HTR-8/SVneo (cell line): Measurements from ENCODE around the gene TAF4.

Experiments
- DNase-seq: peaks from one replicate; pipeline ENCODE4 v3.0.0; 2011; ENCODE audit warnings: low spot score, mixed read lengths; ENCODE audit not compliant: insufficient read length
- FAIRE-seq: peaks from 2 replicates; lab custom pipeline; 2011; peaks lifted over from hg19 to GRCh38; lab: Jason Lieb, UNC

Gene TAF4

DNA sequence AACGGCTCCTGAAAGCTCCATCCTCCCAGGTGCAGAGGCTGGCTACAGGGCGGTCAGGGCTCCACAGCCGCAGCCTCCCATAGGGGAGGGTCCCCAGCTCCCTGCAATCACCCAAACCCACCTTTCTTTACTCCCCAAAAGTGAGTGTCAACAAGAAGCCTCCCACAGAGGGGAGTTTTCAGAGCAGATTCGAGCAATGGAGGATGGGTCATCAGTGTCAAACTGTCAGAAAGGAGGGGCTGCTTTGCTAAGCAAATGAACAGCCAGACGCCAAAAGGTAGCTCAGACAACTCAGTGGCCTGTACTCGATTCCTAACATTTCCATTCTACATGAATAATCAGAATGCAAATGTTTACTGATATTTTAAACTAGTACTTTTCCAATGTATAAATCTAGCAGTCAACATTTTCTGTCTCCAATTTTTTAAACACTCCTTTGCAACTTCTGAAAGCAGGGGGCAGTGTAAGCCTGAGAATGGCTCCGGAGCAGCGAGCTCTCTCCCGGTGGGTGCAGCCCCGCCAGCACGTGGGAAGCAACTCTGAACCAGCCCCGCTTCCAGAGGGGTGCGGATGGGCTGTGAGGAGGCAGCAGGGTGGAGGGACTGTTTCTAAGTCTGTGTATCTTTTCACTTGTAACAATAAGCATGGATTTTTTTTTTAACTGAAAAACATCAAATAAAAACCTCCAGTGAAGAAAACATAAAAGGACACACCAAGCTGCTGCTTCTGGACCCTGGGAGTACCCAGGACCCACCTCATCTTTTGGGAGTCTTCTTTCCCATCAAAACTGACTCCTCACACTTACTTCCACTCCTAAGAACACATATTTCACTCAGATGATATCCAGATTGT, 54.9 kb downstream of the TAF4 start:
- DNase-seq (peak; percentile 94), FAIRE-seq (peak; percentile 95)

DNA sequence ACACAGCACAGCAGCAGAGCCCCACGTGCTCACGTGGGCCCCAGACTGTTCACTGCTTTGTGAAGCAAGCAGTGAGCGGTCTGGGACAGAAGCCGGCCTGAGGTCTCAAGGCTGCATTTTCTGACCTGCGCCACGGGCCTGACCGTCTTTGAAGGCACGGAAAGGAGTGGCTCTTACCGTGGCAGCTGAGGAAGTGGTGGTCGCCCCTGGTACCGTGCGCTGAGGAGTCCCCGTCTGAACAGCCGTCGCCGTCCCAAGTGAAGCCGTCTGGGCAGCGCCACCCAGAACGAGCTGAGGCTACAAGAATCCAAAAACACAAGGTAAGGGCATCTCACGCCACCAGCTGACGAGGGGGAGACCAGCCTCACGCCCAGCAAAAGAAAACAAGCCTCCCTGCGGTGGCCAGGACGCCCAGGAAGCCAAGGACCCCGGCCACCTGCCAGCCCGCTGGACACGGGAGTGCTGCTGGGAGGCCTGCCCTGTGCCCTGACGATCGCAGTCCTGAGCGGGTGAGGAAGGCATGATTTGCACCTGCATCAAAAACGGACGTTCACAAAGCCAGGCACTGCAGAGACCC, 55.7 kb downstream of the TAF4 start:
- DNase-seq (no peak), FAIRE-seq (no peak)

DNA sequence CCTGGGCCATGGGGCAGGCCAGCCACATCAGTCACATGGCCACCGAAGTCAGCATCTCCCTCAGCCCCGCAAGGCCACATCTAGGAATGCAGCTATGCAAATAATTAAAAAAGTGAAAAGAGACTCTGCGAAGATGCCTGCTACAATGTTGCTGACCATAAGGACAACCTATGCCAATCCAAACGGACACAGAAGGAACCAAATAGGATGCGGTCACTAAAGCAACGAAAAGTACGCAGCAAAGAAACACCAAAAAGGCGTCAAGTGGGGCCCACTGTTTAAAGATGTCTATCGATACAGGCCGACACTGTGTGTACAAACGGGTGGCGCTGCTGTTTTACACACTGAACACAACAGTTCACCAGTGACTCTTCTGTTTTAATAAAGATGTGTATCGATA, 56.4 kb downstream of the TAF4 start:
- DNase-seq (no peak), FAIRE-seq (peak; percentile 91)

DNA sequence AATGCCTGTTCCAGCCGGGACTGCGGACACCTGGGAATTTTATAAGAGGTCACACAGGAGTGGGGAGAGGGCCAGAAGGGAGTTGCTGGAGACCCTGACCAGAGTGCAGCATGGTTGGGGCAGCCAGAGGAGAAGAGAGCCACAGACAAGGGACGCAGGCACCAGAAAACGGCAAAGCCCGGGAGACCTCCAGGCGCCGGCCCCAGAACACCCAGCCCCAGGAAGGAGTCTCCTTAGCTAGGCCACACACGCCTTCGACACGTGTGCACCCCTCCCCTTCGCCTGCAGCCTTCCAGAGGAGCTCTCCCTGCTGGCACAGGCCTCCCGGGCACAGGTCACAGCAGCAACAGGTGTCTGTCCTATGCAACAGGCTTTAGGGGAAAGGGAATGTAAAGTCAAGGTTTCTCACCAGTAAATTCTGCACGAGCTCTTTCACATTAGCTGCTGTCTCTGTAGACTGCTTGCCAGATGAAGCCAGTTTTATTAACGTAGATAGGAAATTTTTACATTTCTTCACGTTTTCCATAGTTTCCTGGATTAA, 57.0 kb downstream of the TAF4 start:
- peak; percentile 66 for FAIRE-seq
- no peak for DNase-seq

DNA sequence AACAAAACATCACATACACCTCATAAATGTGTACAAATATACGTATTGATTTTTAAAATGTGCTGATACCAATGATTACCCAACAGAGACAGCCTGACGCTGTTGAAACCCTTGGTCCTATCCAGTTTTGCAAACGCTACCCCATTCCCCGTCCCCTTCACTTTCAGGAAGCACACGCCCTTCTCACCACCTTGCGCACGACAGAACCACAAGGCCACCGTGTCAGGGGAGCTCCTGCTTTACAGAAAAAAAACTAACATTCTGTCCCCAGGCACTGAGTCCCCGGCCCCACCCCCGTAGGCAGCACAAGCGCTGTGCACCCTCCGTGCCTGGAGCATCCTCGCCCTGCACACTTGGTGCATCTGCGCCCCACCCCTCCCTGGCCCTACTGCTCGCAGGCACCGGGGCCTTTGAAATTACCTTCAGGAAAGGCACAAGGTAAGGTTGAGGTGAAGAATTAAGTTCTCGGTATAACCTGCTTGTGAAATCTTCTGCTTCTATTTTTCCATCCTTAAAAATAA, 58.5 kb downstream of the TAF4 start:
- DNase-seq (no peak), FAIRE-seq (peak; percentile 23)

DNA sequence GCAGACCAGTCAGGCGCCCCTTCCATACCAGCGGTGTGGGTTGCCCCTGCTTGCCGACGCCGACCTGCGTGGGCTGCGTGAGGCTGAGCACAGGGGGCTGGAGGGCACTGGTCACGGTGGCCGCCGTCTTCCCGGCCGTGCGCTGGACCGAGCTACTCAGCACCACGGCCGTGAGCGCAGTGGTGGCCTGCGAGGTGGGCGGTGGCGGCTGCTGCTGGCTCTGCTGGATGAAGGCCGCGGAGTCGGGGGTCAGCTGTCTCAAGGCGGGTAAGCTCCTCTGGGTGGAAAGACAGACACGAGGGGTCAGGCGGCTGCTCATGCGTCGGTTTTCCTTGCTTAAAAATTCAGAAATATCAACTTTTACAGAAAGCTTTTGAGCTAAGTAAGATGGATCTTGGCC, 59.2 kb downstream of the TAF4 start:
- DNase-seq, result no peak
- peak; percentile 48 for FAIRE-seq

DNA sequence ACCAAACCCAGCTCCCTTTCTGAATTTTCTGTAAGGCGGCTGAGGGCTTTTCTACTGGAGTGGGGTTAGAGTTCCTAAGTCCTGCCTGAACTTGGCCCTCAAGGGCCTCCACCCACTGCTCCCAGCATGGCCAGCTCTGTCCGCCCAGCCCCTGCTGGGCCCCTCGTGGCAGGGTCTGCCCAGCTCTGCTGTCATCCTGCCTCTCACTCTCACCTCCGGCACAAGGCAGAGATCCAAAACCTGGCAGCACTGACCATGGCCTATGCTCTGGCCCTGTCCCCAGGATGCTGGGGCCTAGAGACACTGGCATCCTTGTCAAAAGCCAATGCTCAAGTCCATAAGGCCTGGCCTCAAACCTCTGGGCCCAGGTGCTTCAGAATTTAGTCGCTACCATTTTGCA, 61.1 kb downstream of the TAF4 start:
- FAIRE-seq (no peak), DNase-seq (no peak)

DNA sequence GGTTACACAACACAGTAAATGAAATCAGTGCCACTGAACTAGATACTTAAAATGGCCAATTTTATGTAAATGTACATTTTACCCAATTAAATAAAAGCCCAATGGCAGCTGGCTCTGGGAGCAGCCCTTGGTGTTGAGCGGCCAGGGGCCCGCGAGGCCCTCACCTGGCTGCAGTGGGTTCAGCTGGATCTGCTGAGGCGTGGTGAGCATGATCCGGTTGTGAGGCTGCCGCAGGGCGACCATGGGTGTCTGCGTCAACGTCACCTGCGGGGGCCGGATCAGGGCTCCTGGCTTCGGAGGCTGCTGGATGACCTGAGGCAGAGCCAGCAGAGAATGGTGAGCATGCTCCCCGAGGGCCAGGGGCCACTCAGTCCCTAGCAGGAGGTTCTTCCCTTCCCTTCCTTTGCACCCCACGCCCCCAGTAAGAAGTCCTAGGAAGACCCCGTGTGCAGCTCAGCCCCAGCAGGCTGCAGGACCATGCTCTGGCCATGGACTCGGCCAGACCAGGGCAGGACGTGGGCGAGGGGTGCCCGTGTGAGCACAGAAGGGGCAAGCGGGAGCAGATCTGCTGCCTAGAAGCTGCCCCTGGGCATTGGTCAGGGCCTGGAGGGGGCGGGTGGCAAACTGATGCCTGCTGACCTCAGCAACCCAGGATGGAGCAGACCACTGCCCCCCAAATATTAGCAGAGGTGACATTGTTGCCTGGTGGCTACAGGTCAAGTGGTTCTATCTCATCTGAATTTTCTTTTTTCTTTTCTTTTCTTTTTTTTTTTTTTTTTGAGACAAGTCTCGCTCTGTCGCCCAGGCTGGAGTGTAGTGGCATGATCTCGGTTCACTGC, 61.9 kb downstream of the TAF4 start:
- FAIRE-seq (peak; percentile 60), DNase-seq (no peak)

DNA sequence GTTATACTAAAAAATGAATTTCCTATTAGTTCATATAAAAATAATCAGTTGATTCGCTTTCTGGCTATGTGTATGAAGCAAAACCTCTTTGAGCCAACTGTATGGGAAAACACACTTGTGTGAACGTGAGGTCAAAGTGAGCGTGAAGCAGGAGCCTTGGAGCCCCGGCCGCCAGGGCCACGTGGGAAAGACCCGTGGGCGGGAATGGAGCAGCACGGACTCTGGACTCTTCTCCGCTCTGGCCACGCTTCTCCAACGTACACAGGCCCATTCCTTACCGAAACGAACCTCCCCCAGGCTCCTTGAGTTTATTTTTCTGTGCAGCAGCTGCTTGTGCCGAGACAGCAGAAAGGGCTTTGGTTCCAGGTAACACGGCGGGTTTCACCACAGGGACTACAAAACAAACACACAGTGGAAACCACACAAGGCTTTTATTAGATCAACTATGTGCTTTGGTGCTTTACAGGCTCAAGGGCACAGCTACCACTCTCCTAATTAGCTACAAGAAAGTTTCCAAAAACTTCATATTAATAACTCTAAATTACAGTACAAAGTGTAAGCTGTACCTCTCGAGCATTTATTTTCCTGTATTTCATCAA, 62.7 kb downstream of the TAF4 start:
- peak; percentile 82 for FAIRE-seq
- no peak for DNase-seq

DNA sequence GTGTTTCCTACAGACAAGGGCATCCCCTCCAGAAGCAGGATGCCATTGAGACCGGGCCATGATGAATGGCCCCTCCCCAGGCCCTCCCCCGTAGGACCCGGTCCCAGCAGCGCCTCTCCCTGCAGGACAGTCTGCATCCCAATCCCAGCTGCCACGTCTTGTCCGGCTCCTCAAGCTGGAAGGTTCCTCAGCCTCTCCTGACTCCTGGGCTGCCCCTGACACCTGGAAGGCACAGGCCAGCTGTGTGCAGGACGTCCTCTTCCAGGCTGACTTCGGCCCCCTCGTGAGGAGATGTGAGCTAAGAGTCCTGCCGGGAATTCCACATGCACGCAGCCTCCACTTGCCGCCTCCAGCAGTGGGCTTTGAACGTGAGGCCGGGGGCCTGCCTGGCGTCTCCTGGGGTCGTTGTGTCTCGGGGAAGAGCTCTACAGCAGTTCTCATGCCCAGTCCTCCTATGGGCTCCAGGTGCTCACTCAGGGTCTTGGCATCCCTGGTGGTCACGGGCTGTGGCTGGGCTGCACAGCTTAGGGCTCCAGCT, 64.4 kb downstream of the TAF4 start:
- no peak for FAIRE-seq

DNA sequence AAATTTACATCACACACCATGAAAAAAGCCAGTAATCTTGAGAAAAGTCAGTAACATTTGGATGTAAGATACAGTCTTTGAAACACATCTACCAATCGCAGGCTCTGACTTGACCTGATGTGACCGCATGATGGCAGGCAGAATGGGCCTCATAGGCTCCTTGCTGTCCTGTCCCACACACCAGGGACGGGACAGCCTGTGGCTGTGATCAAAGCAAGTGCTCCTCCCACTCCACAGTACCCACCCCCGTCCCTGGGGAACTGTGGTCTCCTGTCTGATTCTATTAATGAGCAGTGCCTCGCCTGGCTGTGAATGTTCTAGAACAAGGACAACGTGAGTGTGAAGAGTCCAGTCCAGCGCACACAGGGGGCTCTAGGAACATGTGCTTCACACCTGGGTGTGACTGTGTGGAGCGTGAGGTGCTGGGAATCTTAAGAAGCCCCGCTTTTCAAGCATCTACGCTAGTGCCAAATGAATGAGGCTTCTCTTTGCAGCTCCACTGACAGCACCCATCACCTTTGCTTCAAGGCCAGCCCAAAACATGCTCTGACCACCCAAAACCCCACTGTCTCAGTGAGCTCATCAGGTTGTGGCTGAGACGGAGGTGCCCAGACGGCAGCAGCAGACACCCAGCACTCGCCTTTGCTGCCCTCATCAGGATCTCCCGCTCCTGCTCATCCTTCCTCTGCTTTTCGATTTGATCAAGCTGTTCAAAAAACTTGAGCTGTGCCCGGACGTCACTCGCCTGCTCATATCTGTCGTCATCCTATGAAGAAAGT, 67.1 kb downstream of the TAF4 start:
- FAIRE-seq (peak; percentile 77), DNase-seq (no peak)

More for the DNA sequence above, 64.4 kb downstream of the TAF4 start:
- no peak for DNase-seq

DNA sequence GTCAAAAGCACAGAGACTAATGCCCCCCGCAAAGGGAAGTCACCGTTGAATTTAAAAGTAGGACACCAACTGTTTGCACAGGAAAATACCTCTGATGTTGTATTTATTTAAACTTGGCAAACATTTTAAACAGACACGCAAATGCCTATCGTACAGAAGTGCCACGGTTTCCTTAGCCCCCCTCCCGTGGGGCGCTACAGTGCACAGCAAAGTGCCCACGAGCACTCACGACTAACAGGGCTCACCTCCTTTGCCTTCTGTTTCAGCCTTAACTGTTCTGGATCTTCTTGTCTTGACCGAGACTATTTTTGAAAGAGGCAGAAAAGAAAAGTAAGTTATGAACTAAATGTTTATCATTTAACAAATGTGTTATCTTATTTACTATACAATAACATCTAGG, 67.8 kb downstream of the TAF4 start:
- FAIRE-seq (no peak), DNase-seq (no peak)

DNA sequence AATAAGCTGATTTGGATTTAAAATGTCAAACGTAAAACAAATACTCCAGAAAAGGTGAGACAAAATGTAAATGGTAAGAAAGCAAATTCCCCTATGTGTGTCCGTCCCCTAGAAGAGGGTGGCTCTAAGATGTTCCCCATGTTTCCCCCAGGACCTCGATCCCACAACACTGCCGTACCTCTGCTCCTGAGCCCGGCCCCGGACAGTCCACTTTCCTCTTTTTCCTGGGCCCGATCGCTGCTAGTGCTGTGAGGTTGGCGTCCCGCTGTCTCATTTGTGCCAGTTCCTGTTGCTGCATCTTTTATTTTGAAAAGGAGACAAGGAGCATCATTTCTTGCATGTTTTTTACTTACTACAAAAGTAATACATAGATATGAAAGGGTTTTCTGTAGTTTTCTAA, 68.3 kb downstream of the TAF4 start:
- DNase-seq (no peak), FAIRE-seq (no peak)

DNA sequence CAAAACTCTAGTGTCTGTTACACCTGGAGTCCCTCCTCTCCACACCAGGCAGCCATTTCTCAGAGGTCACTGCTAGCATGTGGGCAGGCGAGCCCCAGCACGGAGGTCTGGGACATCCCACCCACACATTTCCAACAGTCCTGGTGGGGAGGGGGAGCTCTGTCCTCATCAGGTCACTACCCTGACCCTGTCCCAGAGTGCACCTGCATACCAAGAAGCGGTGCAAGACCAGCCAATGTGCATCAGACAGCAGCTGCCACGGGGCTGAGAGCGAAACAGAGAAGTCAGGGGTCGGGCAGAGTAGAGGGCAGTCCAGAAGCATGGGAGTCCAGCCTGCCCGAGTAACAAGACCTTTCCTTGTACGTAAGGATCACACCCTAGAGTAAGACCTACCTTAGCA, 71.1 kb downstream of the TAF4 start:
- DNase-seq, result no peak
- peak; percentile 75 for FAIRE-seq

DNA sequence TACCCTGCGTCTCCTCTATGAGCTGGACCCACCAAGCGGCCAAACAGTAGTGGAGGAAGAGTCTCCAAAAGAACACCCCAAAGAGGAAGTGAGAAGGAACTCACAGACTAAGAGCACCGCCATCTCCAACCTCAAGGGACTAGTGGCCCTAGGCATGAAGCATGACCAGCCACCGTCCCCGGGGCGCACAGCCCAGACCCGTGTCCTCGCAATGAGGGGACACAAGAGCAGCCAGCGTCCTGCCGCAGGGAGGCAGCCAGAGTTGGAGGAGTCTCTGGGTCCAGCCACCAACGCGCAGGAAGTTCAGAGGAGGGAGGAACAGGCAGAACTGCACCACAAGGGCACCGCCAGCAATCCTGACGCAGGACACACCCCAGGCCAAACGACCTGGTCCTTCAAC, 72.6 kb downstream of the TAF4 start:
- DNase-seq (no peak), FAIRE-seq (peak; percentile 76)

DNA sequence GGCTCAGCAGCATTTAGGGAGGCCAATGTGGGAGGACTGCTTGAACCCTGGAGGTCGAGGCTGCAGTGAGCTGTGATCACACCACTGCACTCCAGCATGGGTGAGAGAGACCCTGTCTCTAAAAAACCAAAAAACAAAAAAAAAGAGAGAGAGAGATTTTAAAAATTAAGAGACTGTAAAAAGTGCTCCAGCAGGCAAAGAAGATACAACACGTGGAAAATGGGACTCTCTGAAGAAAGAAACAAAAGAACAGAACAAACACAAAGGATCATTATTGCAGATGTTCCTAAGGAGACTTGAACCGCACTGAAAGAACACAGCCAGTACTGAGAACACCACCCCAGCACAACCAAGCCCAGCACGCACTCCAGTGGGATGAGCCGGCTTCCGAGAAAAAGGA, 74.2 kb downstream of the TAF4 start:
- FAIRE-seq (peak; percentile 9), DNase-seq (no peak)

DNA sequence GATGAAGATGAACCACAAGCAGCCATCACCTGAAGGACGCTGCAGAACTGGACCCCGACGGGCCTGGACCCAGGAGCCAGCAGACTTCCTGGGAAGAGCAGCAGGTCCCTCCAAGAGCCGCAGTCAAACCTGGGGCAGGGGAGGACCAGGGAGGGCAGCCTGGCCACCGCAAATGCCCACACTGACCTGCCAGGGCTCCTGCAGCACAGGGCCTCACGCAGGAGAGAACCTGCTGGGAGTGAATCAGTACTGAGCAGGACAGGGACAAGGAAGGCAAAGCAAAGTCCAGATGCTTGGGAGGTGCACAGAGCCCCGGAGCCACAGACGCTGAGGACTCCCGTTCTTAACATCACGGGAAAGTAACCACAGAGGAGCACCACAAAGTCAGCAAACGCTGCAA, 75.2 kb downstream of the TAF4 start:
- FAIRE-seq, result no peak
- DNase-seq, result no peak

DNA sequence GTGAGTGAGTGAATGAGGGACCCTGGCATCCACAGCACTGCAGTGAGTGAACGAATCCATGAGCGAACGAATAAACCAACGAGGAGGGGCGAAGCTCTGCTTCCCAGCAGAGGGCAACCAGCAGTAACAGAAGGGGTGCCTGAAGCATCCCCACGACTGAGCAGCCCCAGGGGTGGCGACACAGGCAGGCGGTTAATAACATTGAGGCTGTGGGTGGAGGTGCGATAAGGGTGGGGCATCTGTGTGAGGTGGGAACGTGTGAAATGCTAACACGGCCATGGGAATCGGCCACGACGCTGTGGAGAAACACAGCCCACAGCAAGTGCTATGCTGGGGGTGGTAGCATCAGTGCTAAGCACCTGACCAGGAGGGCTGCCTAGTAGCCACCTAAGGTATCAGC, 75.9 kb downstream of the TAF4 start:
- DNase-seq, result no peak
- peak; percentile 81 for FAIRE-seq

DNA sequence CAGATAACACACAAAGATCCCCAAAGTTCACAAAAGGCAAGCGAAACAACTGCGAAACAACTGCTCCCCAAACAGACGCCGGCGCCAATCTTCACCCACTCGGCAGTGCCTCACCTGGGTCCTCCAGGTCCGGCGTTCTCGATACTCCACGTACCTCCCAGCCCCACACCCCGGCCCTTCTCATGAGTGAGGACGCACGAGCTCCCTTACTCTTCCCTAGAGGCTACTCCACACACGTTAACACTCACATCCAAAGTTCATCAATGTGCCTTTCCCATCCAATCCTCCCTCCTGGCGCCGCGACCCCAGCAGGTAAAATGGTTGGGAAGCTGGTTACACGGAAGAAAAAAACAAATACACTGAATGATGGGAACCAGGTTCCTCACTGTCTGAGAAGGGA, 77.0 kb downstream of the TAF4 start:
- peak; percentile 62 for FAIRE-seq
- DNase-seq, result no peak
